Measurements from ENCODE around the gene PPP4C. TPM values are rescaled to one million over a fixed set of nuclear protein-coding genes. Genes with fewer than 3 reads are reported as not detected.
A peak's percentile ranks its signal among the peaks of the same experiment; 100 is the strongest.

Gene PPP4C
- total and polyA plus RNA-seq, 8 donors: 21.7 to 53.7 (median 28.6) TPM

DNA sequence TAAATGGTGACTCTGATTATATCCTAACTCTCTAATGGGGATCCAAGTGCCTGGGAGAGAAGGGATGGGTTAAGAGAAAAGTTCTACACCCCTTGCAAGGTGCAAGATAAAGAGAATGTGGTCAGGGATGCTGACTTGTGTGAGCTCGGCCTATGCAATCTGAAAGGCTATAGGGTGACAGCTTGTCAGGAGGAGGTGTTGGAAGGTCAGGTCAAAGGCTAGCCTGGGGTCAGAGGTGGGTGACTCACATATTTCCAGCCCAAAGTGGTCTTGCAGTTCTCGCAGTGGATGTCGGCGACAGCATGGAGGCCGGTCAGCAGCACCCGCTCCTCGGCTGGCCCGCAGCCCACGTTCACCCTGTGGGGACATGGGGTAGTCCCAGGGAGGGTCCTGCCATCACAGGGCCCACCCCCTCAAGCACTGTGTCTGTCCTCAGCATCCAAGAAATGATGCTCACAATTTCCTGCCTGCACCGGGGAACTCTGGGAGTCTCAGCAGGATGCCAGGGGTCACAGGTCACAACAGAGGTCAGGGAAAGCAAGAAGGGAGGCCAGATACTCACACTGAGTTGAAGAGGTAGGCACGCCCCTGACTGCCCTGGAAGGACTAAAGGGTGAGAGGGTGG is 18.9 kb downstream of the PPP4C start:
- FAIRE-seq (no peak), ATAC-seq (no peak), DNase-seq (peak in 2 of 6 donors; percentile 52 to 79)
- Histone ChIP-seq H3K36me3 (peaks cover 0 to 10% (median 0%) of the 10 kb centered on the region in 3 donors), H3K4me1 (peaks cover 0 to 15% (median 10%) of the 10 kb centered on the region in 3 donors), H3K27ac (peak overlapping the region; percentile 84 to 90 (median 88)), H3K4me3 (peak overlapping the region; percentile 66 to 85 (median 78)), H3K27me3 (no peaks in the 10 kb centered on the region), H3K9me3 (no peaks in the 10 kb centered on the region)
- TF ChIP-seq, protein P1, sequence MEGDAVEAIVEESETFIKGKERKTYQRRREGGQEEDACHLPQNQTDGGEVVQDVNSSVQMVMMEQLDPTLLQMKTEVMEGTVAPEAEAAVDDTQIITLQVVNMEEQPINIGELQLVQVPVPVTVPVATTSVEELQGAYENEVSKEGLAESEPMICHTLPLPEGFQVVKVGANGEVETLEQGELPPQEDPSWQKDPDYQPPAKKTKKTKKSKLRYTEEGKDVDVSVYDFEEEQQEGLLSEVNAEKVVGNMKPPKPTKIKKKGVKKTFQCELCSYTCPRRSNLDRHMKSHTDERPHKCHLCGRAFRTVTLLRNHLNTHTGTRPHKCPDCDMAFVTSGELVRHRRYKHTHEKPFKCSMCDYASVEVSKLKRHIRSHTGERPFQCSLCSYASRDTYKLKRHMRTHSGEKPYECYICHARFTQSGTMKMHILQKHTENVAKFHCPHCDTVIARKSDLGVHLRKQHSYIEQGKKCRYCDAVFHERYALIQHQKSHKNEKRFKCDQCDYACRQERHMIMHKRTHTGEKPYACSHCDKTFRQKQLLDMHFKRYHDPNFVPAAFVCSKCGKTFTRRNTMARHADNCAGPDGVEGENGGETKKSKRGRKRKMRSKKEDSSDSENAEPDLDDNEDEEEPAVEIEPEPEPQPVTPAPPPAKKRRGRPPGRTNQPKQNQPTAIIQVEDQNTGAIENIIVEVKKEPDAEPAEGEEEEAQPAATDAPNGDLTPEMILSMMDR (IDR thresholded peaks at IDR 0.05): no peak
- WGBS, 2 donors: 71 to 75% methylated on average over 11 of the region's 11 CpGs
- intact Hi-C loops (cut with DNase I): no loop called here

DNA sequence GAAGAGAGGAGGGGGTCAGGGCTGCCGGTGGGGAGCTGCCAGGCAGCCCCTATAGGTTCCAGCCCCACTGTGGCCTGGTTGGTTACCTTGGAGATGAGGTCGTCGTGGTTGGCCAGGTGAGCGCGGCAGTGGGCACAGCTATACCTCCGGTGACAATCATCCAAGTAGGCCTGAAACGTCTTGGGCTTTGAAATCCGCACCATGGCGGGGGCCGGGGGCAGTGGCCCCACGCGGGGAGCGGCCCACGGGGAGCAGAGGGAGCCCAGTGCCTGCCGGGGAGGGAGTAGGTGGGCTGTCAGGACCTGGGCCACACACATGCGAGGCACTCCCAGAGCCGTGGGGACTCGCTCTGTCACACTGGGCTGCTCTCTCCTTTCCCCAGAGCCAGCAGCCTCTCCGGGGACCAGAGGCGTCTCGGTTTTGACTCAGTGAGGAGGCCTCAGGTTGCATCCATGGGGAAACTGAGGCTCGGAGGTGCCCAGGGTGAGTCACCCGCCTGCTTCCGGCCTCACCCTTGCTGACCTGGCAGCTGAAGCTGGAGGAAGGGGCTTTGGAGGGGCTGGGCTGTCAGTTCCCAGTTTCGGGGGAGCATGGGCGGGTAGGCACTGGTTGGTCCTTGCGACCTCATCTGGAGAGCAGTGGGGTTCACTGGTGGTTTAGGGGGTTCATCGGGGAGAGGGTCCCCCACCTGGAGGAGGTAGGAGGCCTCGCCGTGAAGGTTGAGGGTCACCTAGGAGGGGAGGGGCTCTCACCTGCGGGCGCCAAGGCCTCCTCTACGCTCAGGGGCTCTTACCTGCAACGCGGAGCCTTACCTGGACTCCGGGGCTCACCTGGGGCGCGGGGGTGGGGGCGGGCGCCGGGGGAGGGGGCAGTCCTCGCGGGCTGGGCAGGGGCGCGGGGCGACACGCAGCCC is 19.6 kb downstream of the PPP4C start:
- 2 to 4% methylated on average over 41 to 45 of the region's 47 CpGs for WGBS, 2 donors
- FAIRE-seq (no peak), ATAC-seq (no peak), DNase-seq (peak in 5 of 6 donors; percentile 45 to 80 (median 62))
- H3K4me1 ChIP-seq: peaks cover 0 to 15% (median 10%) of the 10 kb centered on the region in 3 donors
- TF ChIP-seq, protein P1 (IDR thresholded peaks at IDR 0.05): no peak
- H3K27ac ChIP-seq: peak overlapping the region; percentile 84 to 90 (median 88)
- H3K36me3 ChIP-seq: peaks cover 0 to 10% (median 0%) of the 10 kb centered on the region in 3 donors
- intact Hi-C loops (cut with DNase I): no loop called here
- H3K4me3 ChIP-seq: peak overlapping the region; percentile 66 to 85 (median 78)
- H3K27me3 ChIP-seq: no peaks in the 10 kb centered on the region
- no peaks in the 10 kb centered on the region for H3K9me3 ChIP-seq

DNA sequence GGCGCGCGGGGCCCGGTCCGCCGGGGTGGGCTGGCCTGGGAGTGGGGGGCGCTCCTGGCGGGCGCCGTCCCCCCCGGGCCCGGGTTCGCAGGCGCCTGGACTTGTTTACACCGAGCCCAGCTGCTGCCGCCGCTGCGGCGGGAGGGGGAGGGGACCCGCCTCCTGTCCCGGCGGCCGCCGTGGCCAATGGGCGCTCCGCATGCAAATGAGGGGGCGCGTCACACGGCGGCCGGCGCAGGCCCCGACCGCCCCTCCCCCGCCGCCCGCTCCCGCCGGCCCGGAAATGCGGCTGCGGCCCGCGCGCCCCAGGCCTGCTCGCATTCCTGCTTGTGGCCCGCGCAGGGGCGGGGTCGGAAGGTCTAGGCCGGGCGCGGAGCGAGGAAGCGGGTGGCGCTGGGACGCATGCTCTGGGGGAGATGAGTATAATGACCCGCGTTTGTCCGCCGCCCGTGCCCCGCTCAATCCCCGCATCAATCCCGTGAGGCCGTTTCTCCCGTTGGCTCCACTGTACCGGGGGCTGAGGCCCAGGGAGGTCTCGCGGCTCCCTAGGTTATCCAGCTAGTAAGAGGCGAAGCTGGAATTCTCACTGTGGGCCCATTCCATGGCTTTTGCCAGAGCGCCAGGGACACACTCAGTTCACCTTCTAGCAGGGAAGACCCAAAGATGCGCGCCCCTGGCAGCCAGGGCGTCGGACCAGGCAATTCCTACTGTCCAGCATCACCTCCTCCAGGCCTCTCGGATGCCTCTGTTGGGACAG is 20.5 kb downstream of the PPP4C start, which contains the start of gene YPEL3:
YPEL3 (minus strand) TSS at position 109 of the 757 bp plus-strand sequence. CDS start 731 bp downstream, outside the sequence.
- FAIRE-seq: no peak
- Histone ChIP-seq H3K4me3 (peak within 1 kb of the TSS; percentile 66 to 85 (median 78)), H3K27me3 (no peaks in the 10 kb centered on the region), H3K9me3 (no peaks in the 10 kb centered on the region), H3K27ac (peak within 1 kb of the TSS; percentile 84 to 90 (median 88)), H3K4me1 (peaks cover 0 to 15% (median 10%) of the 10 kb centered on the region in 3 donors), H3K36me3 (peaks cover 0 to 10% (median 0%) of the 10 kb centered on the region in 3 donors)
- intact Hi-C loops (cut with DNase I): no loop called here
- peak; percentile 92 to 98 (median 95) for DNase-seq
- TF ChIP-seq, protein P1 (IDR thresholded peaks at IDR 0.05): no peak
- 8 to 11% methylated on average over 60 to 77 of the region's 77 CpGs for WGBS, 2 donors
- peak; percentile 69 to 82 (median 75) for ATAC-seq

DNA sequence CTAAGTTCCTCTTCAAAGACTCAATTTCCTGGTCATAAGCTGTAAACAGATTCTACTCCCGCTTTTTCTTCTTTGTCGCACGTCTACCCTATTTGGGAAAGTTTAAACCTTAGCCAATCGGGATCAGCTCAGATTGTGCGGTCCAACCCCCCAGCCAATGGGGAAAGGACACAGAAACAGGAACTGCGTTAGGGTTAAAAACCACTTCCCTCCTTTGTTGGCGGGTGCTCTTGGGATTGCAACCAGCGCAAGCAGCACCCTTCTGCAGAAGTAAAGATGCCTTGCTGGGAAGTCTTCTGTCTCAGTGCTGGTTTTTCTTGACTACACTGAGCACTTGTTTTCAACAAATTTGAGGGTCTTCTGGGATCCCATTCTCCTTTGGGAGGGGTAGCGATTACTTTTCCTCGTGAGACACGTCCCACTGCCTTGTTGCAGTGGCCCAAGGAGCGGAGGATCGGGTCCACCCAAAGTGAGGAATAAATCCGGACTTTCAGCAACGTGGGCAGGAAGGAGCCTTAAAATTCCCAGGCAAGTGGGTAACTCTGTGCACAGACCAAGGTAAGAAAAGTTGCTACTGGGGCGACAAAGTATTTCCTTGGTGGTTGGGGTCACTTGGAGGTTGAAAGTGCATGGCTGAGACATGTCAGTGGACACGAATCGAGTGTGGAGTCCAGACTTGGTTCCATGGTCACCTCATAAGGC is 21.2 kb downstream of the PPP4C start:
- FAIRE-seq: no peak
- Histone ChIP-seq H3K4me1 (peaks cover 0 to 15% (median 10%) of the 10 kb centered on the region in 3 donors), H3K4me3 (peak overlapping the region in 2 of 4 donors; percentile 78 to 85), H3K9me3 (no peaks in the 10 kb centered on the region), H3K27me3 (no peaks in the 10 kb centered on the region), H3K36me3 (peaks cover 0 to 10% (median 0%) of the 10 kb centered on the region in 3 donors), H3K27ac (peak overlapping the region in 3 of 4 donors; percentile 87 to 90 (median 88))
- intact Hi-C loops (cut with DNase I): no loop called here
- peak in 1 of 6 donors; percentile 16 for DNase-seq
- TF ChIP-seq, protein P1 (IDR thresholded peaks at IDR 0.05): no peak
- WGBS, 2 donors: 95% methylated on average over 18 of the region's 18 CpGs
- no peak for ATAC-seq

All from pancreas (tissue), 10 donors.